ENCODE data around the gene CRIM1.

DNA sequence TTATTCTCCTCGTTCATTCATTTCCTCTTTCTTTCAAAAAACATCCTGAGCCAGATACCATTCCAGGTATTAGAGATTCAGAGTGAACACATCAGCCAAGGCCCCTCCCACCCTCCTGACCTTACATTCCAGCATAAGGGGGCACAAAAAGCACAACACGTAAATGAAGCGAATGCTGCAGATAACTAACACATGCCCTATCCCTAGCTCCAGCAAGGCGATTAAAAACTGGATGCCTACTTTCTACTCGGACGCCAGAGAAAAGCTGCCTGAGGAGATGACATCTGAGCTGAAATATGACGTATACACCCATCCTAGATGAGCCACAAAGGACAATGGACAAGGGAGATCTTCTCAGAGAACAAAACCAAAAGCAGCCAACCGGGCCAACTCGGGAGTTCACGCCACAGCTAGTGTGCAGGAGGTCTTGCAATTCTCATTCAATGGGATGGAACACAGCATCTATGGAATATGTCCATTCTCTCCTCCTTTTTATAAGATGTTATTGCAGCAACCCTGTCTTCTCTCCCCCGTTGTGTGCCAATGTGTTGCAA lies 208.9 kb downstream of the CRIM1 start:
- TF ChIP-seq POLR2A (IDR thresholded peaks at IDR 0.05; ENCODE audit: control extremely low read depth in 1 of 2, low read depth in 2 of 2, low read length in 2 of 2), result no peak
- TF ChIP-seq RNF2 (IDR thresholded peaks at IDR 0.05; ENCODE audit: borderline replicate concordance, low read depth, low read length, missing control alignments, poor library complexity, severe bottlenecking), result no peak
- no peak for TF ChIP-seq SRF (IDR thresholded peaks at IDR 0.05; ENCODE audit: low read depth, low read length)
- TF ChIP-seq EZH2 (IDR thresholded peaks at IDR 0.05; ENCODE audit: low read depth, low read length, severe bottlenecking), result no peak
- TF ChIP-seq, protein P1, sequence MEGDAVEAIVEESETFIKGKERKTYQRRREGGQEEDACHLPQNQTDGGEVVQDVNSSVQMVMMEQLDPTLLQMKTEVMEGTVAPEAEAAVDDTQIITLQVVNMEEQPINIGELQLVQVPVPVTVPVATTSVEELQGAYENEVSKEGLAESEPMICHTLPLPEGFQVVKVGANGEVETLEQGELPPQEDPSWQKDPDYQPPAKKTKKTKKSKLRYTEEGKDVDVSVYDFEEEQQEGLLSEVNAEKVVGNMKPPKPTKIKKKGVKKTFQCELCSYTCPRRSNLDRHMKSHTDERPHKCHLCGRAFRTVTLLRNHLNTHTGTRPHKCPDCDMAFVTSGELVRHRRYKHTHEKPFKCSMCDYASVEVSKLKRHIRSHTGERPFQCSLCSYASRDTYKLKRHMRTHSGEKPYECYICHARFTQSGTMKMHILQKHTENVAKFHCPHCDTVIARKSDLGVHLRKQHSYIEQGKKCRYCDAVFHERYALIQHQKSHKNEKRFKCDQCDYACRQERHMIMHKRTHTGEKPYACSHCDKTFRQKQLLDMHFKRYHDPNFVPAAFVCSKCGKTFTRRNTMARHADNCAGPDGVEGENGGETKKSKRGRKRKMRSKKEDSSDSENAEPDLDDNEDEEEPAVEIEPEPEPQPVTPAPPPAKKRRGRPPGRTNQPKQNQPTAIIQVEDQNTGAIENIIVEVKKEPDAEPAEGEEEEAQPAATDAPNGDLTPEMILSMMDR (IDR thresholded peaks at IDR 0.05; ENCODE audit: control extremely low read depth in 1 of 3, insufficient read depth in 1 of 3, low read depth in 1 of 3, low read length in 3 of 3), result no peak
- no peak for TF ChIP-seq POLR2AphosphoS5 (IDR thresholded peaks at IDR 0.05; ENCODE audit: low read depth, low read length)
- TF ChIP-seq, protein P2, sequence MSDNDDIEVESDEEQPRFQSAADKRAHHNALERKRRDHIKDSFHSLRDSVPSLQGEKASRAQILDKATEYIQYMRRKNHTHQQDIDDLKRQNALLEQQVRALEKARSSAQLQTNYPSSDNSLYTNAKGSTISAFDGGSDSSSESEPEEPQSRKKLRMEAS (IDR thresholded peaks at IDR 0.05), result no peak
